T47D (cell line): ENCODE results near the gene SUSD1.
A peak's percentile ranks its signal among the peaks of the same experiment; 100 is the strongest.

Experiments
- DNase-seq, 2 experiments: peaks; one replicate each; pipeline versions ENCODE4 v3.0.0 to v3.0.0-alpha.2; 2011 to 2012; ENCODE audit warnings: low read depth in 1 of 2, low spot score in 1 of 2
- JUND ChIP-seq: IDR thresholded peaks from 2 replicates; pipeline ENCODE4 v1.6.1; 2012; ENCODE audit warnings: low read depth
- in situ Hi-C: cut with HindIII; loops from 2 replicates; pipeline ENCODE4 v1.10.0; 2016; ENCODE audit warnings: low sequenced_read_pairs, low pct_unique_long_range_greater_than_20kb

SUSD1 gene

GRCh38 chr9:112012026-112012902, 162.8 kb downstream of the SUSD1 start:
- DNase-seq: peak; percentile 66 to 100
- in situ Hi-C loops: no loop called here
- TF ChIP-seq JUND: peak; percentile 98

- in situ Hi-C loops: no loop called here
- no peak for TF ChIP-seq JUND
- DNase-seq: peak in 1 of 2 experiments; percentile 70
These were observed 164.0 kb downstream of the SUSD1 start for GRCh38 chr9:112011051-112011620.

GRCh38 chr9:112010537-112010936, 164.6 kb downstream of the SUSD1 start:
- TF ChIP-seq JUND: no peak
- in situ Hi-C loops: no loop called here
- no peak for DNase-seq

- DNase-seq: no peak
- no peak for TF ChIP-seq JUND
- in situ Hi-C loops: no loop called here
These were observed 165.4 kb downstream of the SUSD1 start for GRCh38 chr9:112009656-112010055.

GRCh38 chr9:112007575-112008240, 167.4 kb downstream of the SUSD1 start:
- no peak for TF ChIP-seq JUND
- in situ Hi-C loops: no loop called here
- DNase-seq: no peak

GRCh38 chr9:112006361-112007020, 168.6 kb downstream of the SUSD1 start:
- DNase-seq: no peak
- no peak for TF ChIP-seq JUND
- in situ Hi-C loops: no loop called here

- no peak for TF ChIP-seq JUND
- in situ Hi-C loops: no loop called here
- DNase-seq: no peak
These were observed 169.2 kb downstream of the SUSD1 start for GRCh38 chr9:112005939-112006338.

GRCh38 chr9:112003538-112003937, 171.6 kb downstream of the SUSD1 start:
- no peak for DNase-seq
- in situ Hi-C loops: no loop called here
- TF ChIP-seq JUND: no peak

- no peak for TF ChIP-seq JUND
- in situ Hi-C loops: no loop called here
- DNase-seq: no peak
These were observed 172.1 kb downstream of the SUSD1 start for GRCh38 chr9:112002847-112003457.

- in situ Hi-C loops: no loop called here
- DNase-seq: no peak
- no peak for TF ChIP-seq JUND
These were observed 172.8 kb downstream of the SUSD1 start for GRCh38 chr9:112002131-112002846.

- TF ChIP-seq JUND: no peak
- in situ Hi-C loops: no loop called here
- DNase-seq: no peak
These were observed 174.4 kb downstream of the SUSD1 start for GRCh38 chr9:112000743-112001142.

- in situ Hi-C loops: no loop called here
- no peak for TF ChIP-seq JUND
- no peak for DNase-seq
These were observed 175.8 kb downstream of the SUSD1 start for GRCh38 chr9:111999319-111999718.
